Sigmoid colon (tissue), 7 donors: ENCODE measurements around the gene DKK3. TPM values are rescaled to one million over a fixed set of nuclear protein-coding genes. Genes with fewer than 3 reads are reported as not detected.
A peak's percentile ranks its signal among the peaks of the same experiment; 100 is the strongest.

Experiments used
- DNase-seq: peaks from one replicate; pipeline ENCODE4 v3.0.0-alpha.2; 2019
- H3K27ac ChIP-seq, 4 donors: fragments of 200-600 bp; sonication (generic); one replicate each; pipeline ENCODE4 v1.5.1; 2016 to 2019; ENCODE audit warnings: mild to moderate bottlenecking in 1 of 4
- H3K27me3 ChIP-seq, 3 donors: fragments of 200-600 bp; sonication (generic); one replicate each; pipeline ENCODE4 v1.5.1; 2019; ENCODE audit warnings: mild to moderate bottlenecking in 1 of 3
- H3K36me3 ChIP-seq, 4 donors: fragments of 200-600 bp; sonication (generic); one replicate each; pipeline ENCODE4 v1.5.1; 2016 to 2019
- H3K4me1 ChIP-seq, 4 donors: fragments of 200-600 bp; sonication (generic); one replicate each; pipeline ENCODE4 v1.5.1; 2017 to 2019
- H3K4me3 ChIP-seq, 4 donors: fragments of 200-600 bp; sonication (generic); one replicate each; pipeline ENCODE4 v1.5.1; 2017 to 2019; ENCODE audit warnings: mild to moderate bottlenecking in 2 of 4, moderate library complexity in 1 of 4
- H3K9me3 ChIP-seq, 4 donors: fragments of 200-600 bp in 3 of 4; sonication (generic) in 3 of 4; one replicate each; pipeline versions ENCODE4 v1.5.1 to v1.6.1; 2013 to 2019
- EP300 ChIP-seq, 4 donors: sonication (generic); formaldehyde crosslinking; IDR thresholded peaks; one replicate each; pipeline ENCODE4 v1.6.1; 2017; ENCODE audit warnings: antibody characterized with exemption in 4 of 4
- POLR2A ChIP-seq, 2 donors: fragments of 450-650 bp; IDR thresholded peaks; one replicate each; pipeline ENCODE4 v1.6.1; 2016; ENCODE audit warnings: antibody characterized with exemption in 2 of 2, mild to moderate bottlenecking in 2 of 2, moderate library complexity in 2 of 2
- POLR2AphosphoS5 ChIP-seq, 4 donors: sonication (generic); formaldehyde crosslinking; IDR thresholded peaks; one replicate each; pipeline ENCODE4 v1.6.1; 2017; ENCODE audit warnings: antibody characterized with exemption in 4 of 4
- WGBS, 2 donors: extraction: QIAGEN DNeasy Blood & Tissue Kit; methylation state at CpG; one replicate each; pipeline ENCODE4 v1.1.7; 2013; 5-methylcytosine and 5-hydroxymethylcytosine counted together
- intact Hi-C: fragments of 100-400 bp; cut with DNase I; formaldehyde crosslinking; loops from one replicate; pipeline ENCODE4 v1.15.1; 2023
- polyA plus RNA-seq, 3 donors: library from polyadenylated mRNA; stranded (reverse); fragments of 200-250 nt; gene quantifications; one replicate each; pipeline ENCODE4 v1.2.3, GENCODE V29; 2013
- total RNA-seq, 4 donors: library from RNA; depleted of rRNA; stranded (reverse); fragments of >200 nt; gene quantifications; one replicate each; pipeline ENCODE4 v1.1.0, GENCODE V29; 2016
- TF ChIP-seq, protein P1 (sequence below), 4 experiments: fragments of 450-650 bp in 3 of 4; fragments of 200-600 bp in 1 of 4; IDR thresholded peaks; one replicate each; pipeline ENCODE4 v1.5.1; 2016 to 2019; ENCODE audit warnings: antibody characterized with exemption in 4 of 4, mild to moderate bottlenecking in 3 of 4, moderate library complexity in 2 of 4
- donor health status: healthy with polysubstance abuse.
- donor health status: Bipolar disorder and iron deficiency.
- donor health status: healthy.

The DKK3 gene
- total and polyA plus RNA-seq, 7 donors: 6.0 to 181 (median 83.6) TPM

DNA sequence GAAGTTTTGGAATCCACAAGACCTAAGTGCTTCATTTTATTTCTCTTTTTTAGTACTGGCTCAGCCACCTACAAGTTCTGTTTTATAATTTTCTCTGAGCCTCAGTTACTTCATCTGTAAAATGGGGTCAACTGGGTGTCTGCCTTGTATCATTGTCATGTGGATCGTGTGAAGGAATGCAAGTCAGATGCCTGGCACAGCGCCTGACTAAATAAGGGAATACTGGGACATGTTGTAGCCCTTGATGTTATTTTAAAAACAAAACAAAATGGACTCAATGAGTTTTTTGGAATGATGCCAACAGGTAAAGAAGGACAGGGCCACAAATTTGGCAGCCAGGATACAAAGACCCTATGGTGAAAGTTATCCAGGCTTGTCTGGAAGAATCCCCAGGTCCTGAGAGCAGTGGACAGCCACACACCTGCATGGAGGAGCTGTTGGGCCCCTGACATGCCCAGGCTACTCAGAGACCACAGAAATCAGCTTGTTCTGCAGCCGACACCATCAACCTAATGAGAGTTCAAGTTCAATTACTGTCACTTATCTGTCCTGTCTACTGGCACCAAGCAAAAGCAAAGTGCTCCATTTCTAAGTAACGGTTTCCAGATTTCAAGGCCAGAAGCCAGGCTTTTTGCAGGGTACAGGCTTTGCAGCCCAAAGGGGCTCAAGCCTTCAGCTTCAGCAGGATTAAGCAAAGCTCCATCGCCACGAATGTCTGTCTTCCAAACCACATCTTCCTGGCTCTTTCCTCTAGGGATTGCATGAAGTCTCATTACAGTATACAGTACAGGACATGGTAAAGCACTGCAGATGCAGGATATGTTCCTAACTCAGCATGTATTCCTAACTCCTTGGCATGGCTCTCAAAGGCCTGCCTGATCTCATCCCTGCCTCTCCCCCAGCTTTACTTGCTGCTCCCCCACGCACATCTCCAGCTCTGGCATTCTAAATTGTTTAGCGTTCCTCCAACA, 18.4 kb downstream of the DKK3 start:
- 79 to 82% methylated on average over 8 of the region's 8 CpGs for WGBS, 2 donors
- H3K27ac ChIP-seq: peak overlapping the region in 2 of 4 donors; percentile 38 to 51
- no peaks in the 10 kb centered on the region for H3K36me3 ChIP-seq

DNA sequence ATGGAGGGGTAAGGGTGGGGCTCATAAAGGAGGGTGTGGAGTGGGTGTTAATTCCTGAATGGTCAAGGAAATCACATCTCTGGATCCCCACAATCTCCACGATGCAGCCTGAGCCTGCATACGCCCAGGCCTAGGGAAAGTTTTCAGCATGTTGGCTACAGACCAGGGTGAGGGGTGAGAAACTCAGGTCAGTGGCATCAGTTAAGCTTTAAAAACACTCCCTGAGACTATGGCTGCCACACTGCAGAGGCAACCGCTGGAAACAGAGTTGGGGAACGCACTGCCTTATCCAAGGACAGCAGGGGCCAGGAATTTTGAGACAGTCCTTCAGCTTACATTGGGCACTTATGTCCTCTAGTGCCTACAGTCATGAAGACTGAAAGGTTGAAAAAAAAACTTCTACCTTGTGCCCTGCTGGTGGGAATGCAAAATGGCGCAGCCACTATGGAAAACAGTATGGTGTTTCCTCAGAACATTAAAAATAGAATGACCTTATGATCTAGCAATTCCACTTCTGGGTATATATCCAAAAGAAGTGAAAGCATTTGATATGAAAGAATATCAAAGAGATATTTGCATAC, 19.7 kb downstream of the DKK3 start:
- intact Hi-C loops: no loop called here
- TF ChIP-seq, protein P1, sequence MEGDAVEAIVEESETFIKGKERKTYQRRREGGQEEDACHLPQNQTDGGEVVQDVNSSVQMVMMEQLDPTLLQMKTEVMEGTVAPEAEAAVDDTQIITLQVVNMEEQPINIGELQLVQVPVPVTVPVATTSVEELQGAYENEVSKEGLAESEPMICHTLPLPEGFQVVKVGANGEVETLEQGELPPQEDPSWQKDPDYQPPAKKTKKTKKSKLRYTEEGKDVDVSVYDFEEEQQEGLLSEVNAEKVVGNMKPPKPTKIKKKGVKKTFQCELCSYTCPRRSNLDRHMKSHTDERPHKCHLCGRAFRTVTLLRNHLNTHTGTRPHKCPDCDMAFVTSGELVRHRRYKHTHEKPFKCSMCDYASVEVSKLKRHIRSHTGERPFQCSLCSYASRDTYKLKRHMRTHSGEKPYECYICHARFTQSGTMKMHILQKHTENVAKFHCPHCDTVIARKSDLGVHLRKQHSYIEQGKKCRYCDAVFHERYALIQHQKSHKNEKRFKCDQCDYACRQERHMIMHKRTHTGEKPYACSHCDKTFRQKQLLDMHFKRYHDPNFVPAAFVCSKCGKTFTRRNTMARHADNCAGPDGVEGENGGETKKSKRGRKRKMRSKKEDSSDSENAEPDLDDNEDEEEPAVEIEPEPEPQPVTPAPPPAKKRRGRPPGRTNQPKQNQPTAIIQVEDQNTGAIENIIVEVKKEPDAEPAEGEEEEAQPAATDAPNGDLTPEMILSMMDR (IDR thresholded peaks at IDR 0.05): no peak
- no peak for TF ChIP-seq POLR2A (IDR thresholded peaks at IDR 0.05)
- no peak for TF ChIP-seq POLR2AphosphoS5 (IDR thresholded peaks at IDR 0.05)
- Histone ChIP-seq H3K27ac (peak overlapping the region in 3 of 4 donors; percentile 25 to 51 (median 43)), H3K27me3 (no peaks in the 10 kb centered on the region), H3K9me3 (no peaks in the 10 kb centered on the region), H3K4me1 (peaks cover 0 to 53% (median 29%) of the 10 kb centered on the region in 4 donors), H3K4me3 (no peak overlapping the region), H3K36me3 (no peaks in the 10 kb centered on the region)
- DNase-seq: no peak
- 76 to 84% methylated on average over 5 of the region's 5 CpGs for WGBS, 2 donors

More for the DNA sequence above, 18.4 kb downstream of the DKK3 start:
- Histone ChIP-seq H3K4me3 (no peak overlapping the region), H3K9me3 (no peaks in the 10 kb centered on the region), H3K27me3 (no peaks in the 10 kb centered on the region), H3K4me1 (peaks cover 0 to 62% (median 35%) of the 10 kb centered on the region in 4 donors)
- TF ChIP-seq POLR2AphosphoS5 (IDR thresholded peaks at IDR 0.05): peak in 2 of 4 donors; percentile 29 to 63
- TF ChIP-seq, protein P1 (IDR thresholded peaks at IDR 0.05): no peak
- TF ChIP-seq POLR2A (IDR thresholded peaks at IDR 0.05): no peak
- TF ChIP-seq EP300 (IDR thresholded peaks at IDR 0.05): no peak
- intact Hi-C loops: no loop called here
- DNase-seq: peak; percentile 53

GRCh38 chr11:11988099-11988651, 20.3 kb downstream of the DKK3 start:
- Histone ChIP-seq H3K27me3 (no peaks in the 10 kb centered on the region), H3K4me3 (no peak overlapping the region), H3K4me1 (peaks cover 0 to 47% (median 27%) of the 10 kb centered on the region in 4 donors), H3K9me3 (no peaks in the 10 kb centered on the region), H3K36me3 (no peaks in the 10 kb centered on the region), H3K27ac (peak overlapping the region in 3 of 4 donors; percentile 25 to 51 (median 43))
- 83 to 89% methylated on average over 7 of the region's 7 CpGs for WGBS, 2 donors
- TF ChIP-seq EP300 (IDR thresholded peaks at IDR 0.05) (no peak), POLR2AphosphoS5 (IDR thresholded peaks at IDR 0.05) (no peak), POLR2A (IDR thresholded peaks at IDR 0.05) (no peak)
- TF ChIP-seq, protein P1 (IDR thresholded peaks at IDR 0.05): no peak
- DNase-seq: peak; percentile 53
- intact Hi-C loops: no loop called here

- Histone ChIP-seq H3K4me3 (no peak overlapping the region), H3K36me3 (no peaks in the 10 kb centered on the region), H3K9me3 (no peaks in the 10 kb centered on the region), H3K4me1 (peaks cover 0 to 41% (median 27%) of the 10 kb centered on the region in 4 donors), H3K27me3 (no peaks in the 10 kb centered on the region), H3K27ac (peak overlapping the region in 3 of 4 donors; percentile 19 to 43 (median 25))
- WGBS, 2 donors: 92 to 95% methylated on average over 1 of the region's 1 CpG
- no peak for DNase-seq
- TF ChIP-seq, protein P1 (IDR thresholded peaks at IDR 0.05): peak in 1 of 4 experiments; percentile 21
- TF ChIP-seq POLR2AphosphoS5 (IDR thresholded peaks at IDR 0.05): no peak
- intact Hi-C loops: no loop called here
Measured at GRCh38 chr11:11987503-11988022, 20.9 kb downstream of the DKK3 start.
